WTC11 (cell line): ENCODE measurements around the gene BCAR3. TPM values are rescaled to one million over a fixed set of nuclear protein-coding genes. Genes with fewer than 3 reads are reported as not detected.

Experiments
- ATAC-seq: fragments of 200-7000 bp; cut with Tn5 transposase; 2 replicates; pipeline ENCODE4 v1.10.0; 2021; ENCODE audit warnings: mild to moderate bottlenecking, moderate library complexity
- CTCF ChIA-PET: fragments of 300-600 bp; sonication (Branson Sonifier 250); formaldehyde crosslinking; loops from one replicate; lab custom pipeline; 2021; ENCODE audit warnings: antibody characterized with exemption; lab: Charles Lee
- POLR2A ChIA-PET: fragments of 350-600 bp; sonication (Branson Sonifier 250); formaldehyde crosslinking; loops from one replicate; lab custom pipeline; 2021; ENCODE audit warnings: antibody characterized with exemption; lab: Charles Lee
- DNase-seq: peaks from one replicate; pipeline ENCODE4 v3.0.0; 2021; ENCODE audit warnings: low spot score
- H3K27ac Mint-ChIP-seq: 2 replicates; pipeline ENCODE4 v1.8.0; 2021; ENCODE audit warnings: mixed read lengths
- H3K27me3 Mint-ChIP-seq: 2 replicates; pipeline ENCODE4 v1.8.0; 2021; ENCODE audit warnings: low read depth, mild to moderate bottlenecking, moderate library complexity, mixed read lengths
- H3K36me3 Mint-ChIP-seq: 2 replicates; pipeline ENCODE4 v1.8.0; 2021; ENCODE audit warnings: mixed read lengths
- H3K4me1 Mint-ChIP-seq: 2 replicates; pipeline ENCODE4 v1.8.0; 2022; ENCODE audit warnings: mixed read lengths
- H3K4me3 Mint-ChIP-seq: 2 replicates; pipeline ENCODE4 v1.8.0; 2021; ENCODE audit warnings: mild to moderate bottlenecking, moderate library complexity, mixed read lengths
- H3K9me3 Mint-ChIP-seq: 2 replicates; pipeline ENCODE4 v1.8.0; 2021; ENCODE audit warnings: mixed read lengths
- ATF3 ChIP-seq: sonication (generic); formaldehyde crosslinking; conservative IDR thresholded peaks from 2 replicates; pipeline ENCODE4 v1.8.1; 2022; ENCODE audit warnings: mild to moderate bottlenecking, missing genetic modification reagents
- CREB1 ChIP-seq: sonication (generic); formaldehyde crosslinking; IDR thresholded peaks from 2 replicates; pipeline ENCODE4 v1.8.0; 2023; ENCODE audit warnings: mild to moderate bottlenecking, missing genetic modification reagents
- EMX1 ChIP-seq: fragments of 250-450 bp; sonication (Bioruptor Pico); IDR thresholded peaks from 2 replicates; pipeline ENCODE4 v1.8.0; 2021; ENCODE audit warnings: mild to moderate bottlenecking
- FOXP4 ChIP-seq: sonication (generic); formaldehyde crosslinking; IDR thresholded peaks from 2 replicates; pipeline ENCODE4 v1.8.0; 2022; ENCODE audit warnings: mild to moderate bottlenecking, missing genetic modification reagents
- HMGA2 ChIP-seq: fragments of 250-450 bp; sonication (Bioruptor Pico); IDR thresholded peaks from 2 replicates; pipeline ENCODE4 v1.4.0; 2021; ENCODE audit warnings: mild to moderate bottlenecking, moderate library complexity
- KAT7 ChIP-seq: sonication (generic); formaldehyde crosslinking; IDR thresholded peaks from 2 replicates; pipeline ENCODE4 v1.8.1; 2023; ENCODE audit warnings: missing genetic modification reagents, mild to moderate bottlenecking, borderline replicate concordance
- MXD4 ChIP-seq: fragments of 250-450 bp; sonication (Bioruptor Pico); IDR thresholded peaks from 2 replicates; pipeline ENCODE4 v1.8.0; 2021; ENCODE audit warnings: mild to moderate bottlenecking, moderate library complexity, borderline replicate concordance
- OVOL2 ChIP-seq: fragments of 250-450 bp; sonication (Bioruptor Pico); IDR thresholded peaks from 2 replicates; pipeline ENCODE4 v1.9.0; 2021; ENCODE audit warnings: mild to moderate bottlenecking, borderline replicate concordance
- PRRX2 ChIP-seq: fragments of 250-450 bp; sonication (Bioruptor Pico); IDR thresholded peaks from 2 replicates; pipeline ENCODE4 v1.8.0; 2021; ENCODE audit warnings: mild to moderate bottlenecking
- RELA ChIP-seq: sonication (generic); formaldehyde crosslinking; IDR thresholded peaks from 2 replicates; pipeline ENCODE4 v1.8.1; 2022; ENCODE audit warnings: missing genetic modification reagents, mild to moderate bottlenecking, borderline replicate concordance
- SOX15 ChIP-seq: fragments of 250-450 bp; sonication (Bioruptor Pico); IDR thresholded peaks from 2 replicates; pipeline ENCODE4 v1.9.0; 2021; ENCODE audit warnings: mild to moderate bottlenecking
- TEAD1 ChIP-seq: sonication (generic); formaldehyde crosslinking; IDR thresholded peaks from 2 replicates; pipeline ENCODE4 v1.8.0; 2022; ENCODE audit warnings: mild to moderate bottlenecking, missing genetic modification reagents
- ZBTB21 ChIP-seq: sonication (generic); formaldehyde crosslinking; IDR thresholded peaks from 2 replicates; pipeline ENCODE4 v1.8.1; 2023; ENCODE audit warnings: mild to moderate bottlenecking, missing genetic modification reagents, borderline replicate concordance
- ZBTB43 ChIP-seq: sonication (generic); formaldehyde crosslinking; IDR thresholded peaks from 2 replicates; pipeline ENCODE4 v1.8.1; 2023; ENCODE audit warnings: mild to moderate bottlenecking, missing genetic modification reagents
- ZNF219 ChIP-seq: sonication (generic); formaldehyde crosslinking; IDR thresholded peaks from 2 replicates; pipeline ENCODE4 v1.8.0; 2023; ENCODE audit warnings: missing genetic modification reagents, mild to moderate bottlenecking, borderline replicate concordance
- ZNF232 ChIP-seq: sonication (generic); formaldehyde crosslinking; IDR thresholded peaks from 2 replicates; pipeline ENCODE4 v1.8.0; 2022; ENCODE audit warnings: mild to moderate bottlenecking, missing genetic modification reagents
- ZNF263 ChIP-seq: sonication (generic); formaldehyde crosslinking; IDR thresholded peaks from 2 replicates; pipeline ENCODE4 v1.8.1; 2022; ENCODE audit warnings: low read depth, mild to moderate bottlenecking, moderate library complexity, missing genetic modification reagents
- ZNF416 ChIP-seq: fragments of 250-450 bp; sonication (Bioruptor Pico); IDR thresholded peaks from 2 replicates; pipeline ENCODE4 v1.9.0; 2021; ENCODE audit warnings: mild to moderate bottlenecking, inconsistent platforms
- ZNF532 ChIP-seq: fragments of 250-450 bp; sonication (Bioruptor Pico); IDR thresholded peaks from 2 replicates; pipeline ENCODE4 v1.9.0; 2021; ENCODE audit warnings: mild to moderate bottlenecking, borderline replicate concordance
- total RNA-seq: library from RNA; stranded (reverse); gene quantifications from 3 replicates; pipeline ENCODE4 v1.2.3, GENCODE V29; 2021
- TF ChIP-seq, protein P1 (sequence below): sonication (generic); formaldehyde crosslinking; IDR thresholded peaks from 2 replicates; pipeline ENCODE4 v1.8.1; 2023; ENCODE audit warnings: mild to moderate bottlenecking, moderate library complexity, missing genetic modification reagents
- TF ChIP-seq, protein P2 (sequence below): sonication (generic); formaldehyde crosslinking; IDR thresholded peaks from 2 replicates; pipeline ENCODE4 v1.8.0; 2022; ENCODE audit warnings: mild to moderate bottlenecking, missing genetic modification reagents
- TF ChIP-seq, protein P3 (sequence below): sonication (generic); formaldehyde crosslinking; IDR thresholded peaks from 2 replicates; pipeline ENCODE4 v1.8.1; 2023; ENCODE audit warnings: mild to moderate bottlenecking, missing genetic modification reagents, moderate library complexity
- TF ChIP-seq, protein P4 (sequence below): sonication (generic); formaldehyde crosslinking; IDR thresholded peaks from 2 replicates; pipeline ENCODE4 v1.8.1; 2022; ENCODE audit warnings: missing genetic modification reagents, borderline replicate concordance

Gene BCAR3
- total RNA-seq, 1 experiment from 2014 or later = 14.8 TPM

GRCh38 chr1:93687542-93687941, 5.9 kb upstream of the BCAR3 start:
- TF ChIP-seq EMX1 = no peak
- no peak for TF ChIP-seq CREB1 (CRISPR knock-in tag)
- TF ChIP-seq SOX15 (CRISPR knock-in tag) = no peak
- TF ChIP-seq ZNF263 (CRISPR knock-in tag) = no peak
- TF ChIP-seq ZNF232 (CRISPR knock-in tag) = no peak
- no peak for TF ChIP-seq ZBTB21 (CRISPR knock-in tag)
- no peak for TF ChIP-seq ZNF532
- TF ChIP-seq, protein P1, sequence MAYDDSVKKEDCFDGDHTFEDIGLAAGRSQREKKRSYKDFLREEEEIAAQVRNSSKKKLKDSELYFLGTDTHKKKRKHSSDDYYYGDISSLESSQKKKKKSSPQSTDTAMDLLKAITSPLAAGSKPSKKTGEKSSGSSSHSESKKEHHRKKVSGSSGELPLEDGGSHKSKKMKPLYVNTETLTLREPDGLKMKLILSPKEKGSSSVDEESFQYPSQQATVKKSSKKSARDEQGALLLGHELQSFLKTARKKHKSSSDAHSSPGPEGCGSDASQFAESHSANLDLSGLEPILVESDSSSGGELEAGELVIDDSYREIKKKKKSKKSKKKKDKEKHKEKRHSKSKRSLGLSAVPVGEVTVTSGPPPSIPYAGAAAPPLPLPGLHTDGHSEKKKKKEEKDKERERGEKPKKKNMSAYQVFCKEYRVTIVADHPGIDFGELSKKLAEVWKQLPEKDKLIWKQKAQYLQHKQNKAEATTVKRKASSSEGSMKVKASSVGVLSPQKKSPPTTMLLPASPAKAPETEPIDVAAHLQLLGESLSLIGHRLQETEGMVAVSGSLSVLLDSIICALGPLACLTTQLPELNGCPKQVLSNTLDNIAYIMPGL (CRISPR knock-in tag) = no peak
- no peak for TF ChIP-seq OVOL2 (CRISPR knock-in tag)
- no peak for TF ChIP-seq ZNF219
- TF ChIP-seq, protein P2, sequence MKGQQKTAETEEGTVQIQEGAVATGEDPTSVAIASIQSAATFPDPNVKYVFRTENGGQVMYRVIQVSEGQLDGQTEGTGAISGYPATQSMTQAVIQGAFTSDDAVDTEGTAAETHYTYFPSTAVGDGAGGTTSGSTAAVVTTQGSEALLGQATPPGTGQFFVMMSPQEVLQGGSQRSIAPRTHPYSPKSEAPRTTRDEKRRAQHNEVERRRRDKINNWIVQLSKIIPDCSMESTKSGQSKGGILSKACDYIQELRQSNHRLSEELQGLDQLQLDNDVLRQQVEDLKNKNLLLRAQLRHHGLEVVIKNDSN (CRISPR knock-in tag) = no peak
- TF ChIP-seq PRRX2 (CRISPR knock-in tag) = no peak
- no peak for TF ChIP-seq TEAD1 (CRISPR knock-in tag)
- TF ChIP-seq RELA (CRISPR knock-in tag) = no peak
- no peak for TF ChIP-seq ZBTB43 (CRISPR knock-in tag)
- TF ChIP-seq, protein P3, sequence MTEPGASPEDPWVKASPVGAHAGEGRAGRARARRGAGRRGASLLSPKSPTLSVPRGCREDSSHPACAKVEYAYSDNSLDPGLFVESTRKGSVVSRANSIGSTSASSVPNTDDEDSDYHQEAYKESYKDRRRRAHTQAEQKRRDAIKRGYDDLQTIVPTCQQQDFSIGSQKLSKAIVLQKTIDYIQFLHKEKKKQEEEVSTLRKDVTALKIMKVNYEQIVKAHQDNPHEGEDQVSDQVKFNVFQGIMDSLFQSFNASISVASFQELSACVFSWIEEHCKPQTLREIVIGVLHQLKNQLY (CRISPR knock-in tag) = no peak
- no peak for TF ChIP-seq ZNF416
- peaks cover 27% of the 10 kb centered on the region for H3K4me1 Mint-ChIP-seq
- DNase-seq = no peak
- CTCF ChIA-PET = interaction anchor here (1.0 to 2.4 kb wide), 2 partner anchors 58 to 157 kb away, joined by 3 to 11 read pairs; no protein-coding TSS in a partner anchor
- H3K9me3 Mint-ChIP-seq = no peaks in the 10 kb centered on the region
- no peaks in the 10 kb centered on the region for H3K36me3 Mint-ChIP-seq
- no peak overlapping the region for H3K4me3 Mint-ChIP-seq
- peaks cover 15% of the 10 kb centered on the region for H3K27me3 Mint-ChIP-seq
- no peak overlapping the region for H3K27ac Mint-ChIP-seq
- no peak for ATAC-seq
- POLR2A ChIA-PET = interaction anchor here (0.9 kb wide), 1 partner anchor 17 kb away, joined by 3 read pairs; no protein-coding TSS in a partner anchor

- H3K4me1 Mint-ChIP-seq = peaks cover 31% of the 10 kb centered on the region
- no peaks in the 10 kb centered on the region for H3K36me3 Mint-ChIP-seq
- no peak overlapping the region for H3K27ac Mint-ChIP-seq
- ChIA-PET POLR2A (no interaction called here), CTCF (interaction anchor here (0.6 to 1.2 kb wide), 2 partner anchors 82 to 127 kb away, joined by 5 read pairs; no protein-coding TSS in a partner anchor)
- no peaks in the 10 kb centered on the region for H3K9me3 Mint-ChIP-seq
- DNase-seq (no peak), ATAC-seq (no peak)
- peaks cover 23% of the 10 kb centered on the region for H3K27me3 Mint-ChIP-seq
- no peak overlapping the region for H3K4me3 Mint-ChIP-seq
- TF ChIP-seq FOXP4 = no peak
- no peak for TF ChIP-seq ATF3 (CRISPR knock-in tag)
- no peak for TF ChIP-seq KAT7 (CRISPR knock-in tag)
- TF ChIP-seq HMGA2 = no peak
- no peak for TF ChIP-seq MXD4 (CRISPR knock-in tag)
- TF ChIP-seq, protein P4, sequence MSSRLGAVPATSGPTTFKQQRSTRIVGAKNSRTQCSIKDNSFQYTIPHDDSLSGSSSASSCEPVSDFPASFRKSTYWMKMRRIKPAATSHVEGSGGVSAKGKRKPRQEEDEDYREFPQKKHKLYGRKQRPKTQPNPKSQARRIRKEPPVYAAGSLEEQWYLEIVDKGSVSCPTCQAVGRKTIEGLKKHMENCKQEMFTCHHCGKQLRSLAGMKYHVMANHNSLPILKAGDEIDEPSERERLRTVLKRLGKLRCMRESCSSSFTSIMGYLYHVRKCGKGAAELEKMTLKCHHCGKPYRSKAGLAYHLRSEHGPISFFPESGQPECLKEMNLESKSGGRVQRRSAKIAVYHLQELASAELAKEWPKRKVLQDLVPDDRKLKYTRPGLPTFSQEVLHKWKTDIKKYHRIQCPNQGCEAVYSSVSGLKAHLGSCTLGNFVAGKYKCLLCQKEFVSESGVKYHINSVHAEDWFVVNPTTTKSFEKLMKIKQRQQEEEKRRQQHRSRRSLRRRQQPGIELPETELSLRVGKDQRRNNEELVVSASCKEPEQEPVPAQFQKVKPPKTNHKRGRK (CRISPR knock-in tag) = no peak
Measured at GRCh38 chr1:93686504-93687250, 5.0 kb upstream of the BCAR3 start.
